GM12874 (cell line): ENCODE measurements around the gene PRICKLE4.

ENCODE experiments used
- TF ChIP-seq, protein P1 (sequence below): IDR thresholded peaks from 2 replicates; pipeline ENCODE4 v1.5.1; 2011; ENCODE audit warnings: low read depth, mild to moderate bottlenecking, control low read depth, low read length, moderate library complexity; ENCODE audit not compliant: insufficient read depth

Gene PRICKLE4

DNA sequence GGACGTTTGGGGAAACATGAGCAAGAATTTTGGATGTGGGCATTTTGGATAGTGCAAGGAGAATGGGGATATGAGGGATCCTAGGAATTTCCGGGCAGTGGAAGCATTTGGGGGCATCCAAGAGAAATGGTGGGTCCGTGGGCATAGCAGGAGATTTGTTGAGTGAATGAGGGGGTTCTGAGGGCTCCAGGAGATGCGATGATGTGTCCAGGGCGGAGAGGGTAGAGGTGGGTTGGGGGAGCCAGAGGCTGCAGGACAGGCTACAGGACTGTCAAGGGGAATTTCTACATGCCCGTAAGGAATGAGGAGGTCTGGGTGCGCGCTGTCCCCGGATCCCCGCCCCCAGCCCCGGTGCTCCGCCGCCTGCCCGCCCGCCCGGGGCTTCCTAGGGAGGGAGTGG lies 1.2 kb upstream of the PRICKLE4 start:
- TF ChIP-seq, protein P1, sequence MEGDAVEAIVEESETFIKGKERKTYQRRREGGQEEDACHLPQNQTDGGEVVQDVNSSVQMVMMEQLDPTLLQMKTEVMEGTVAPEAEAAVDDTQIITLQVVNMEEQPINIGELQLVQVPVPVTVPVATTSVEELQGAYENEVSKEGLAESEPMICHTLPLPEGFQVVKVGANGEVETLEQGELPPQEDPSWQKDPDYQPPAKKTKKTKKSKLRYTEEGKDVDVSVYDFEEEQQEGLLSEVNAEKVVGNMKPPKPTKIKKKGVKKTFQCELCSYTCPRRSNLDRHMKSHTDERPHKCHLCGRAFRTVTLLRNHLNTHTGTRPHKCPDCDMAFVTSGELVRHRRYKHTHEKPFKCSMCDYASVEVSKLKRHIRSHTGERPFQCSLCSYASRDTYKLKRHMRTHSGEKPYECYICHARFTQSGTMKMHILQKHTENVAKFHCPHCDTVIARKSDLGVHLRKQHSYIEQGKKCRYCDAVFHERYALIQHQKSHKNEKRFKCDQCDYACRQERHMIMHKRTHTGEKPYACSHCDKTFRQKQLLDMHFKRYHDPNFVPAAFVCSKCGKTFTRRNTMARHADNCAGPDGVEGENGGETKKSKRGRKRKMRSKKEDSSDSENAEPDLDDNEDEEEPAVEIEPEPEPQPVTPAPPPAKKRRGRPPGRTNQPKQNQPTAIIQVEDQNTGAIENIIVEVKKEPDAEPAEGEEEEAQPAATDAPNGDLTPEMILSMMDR = no peak

GRCh38 chr6:41779788-41780550 lies 613 bp upstream of the PRICKLE4 start, which contains the start of gene FRS3:
TSS of gene FRS3 (minus strand) at chr6:41779900. CDS start at chr6:41776987, 2,913 bp downstream.
- TF ChIP-seq, protein P1 = peak; percentile 97

DNA sequence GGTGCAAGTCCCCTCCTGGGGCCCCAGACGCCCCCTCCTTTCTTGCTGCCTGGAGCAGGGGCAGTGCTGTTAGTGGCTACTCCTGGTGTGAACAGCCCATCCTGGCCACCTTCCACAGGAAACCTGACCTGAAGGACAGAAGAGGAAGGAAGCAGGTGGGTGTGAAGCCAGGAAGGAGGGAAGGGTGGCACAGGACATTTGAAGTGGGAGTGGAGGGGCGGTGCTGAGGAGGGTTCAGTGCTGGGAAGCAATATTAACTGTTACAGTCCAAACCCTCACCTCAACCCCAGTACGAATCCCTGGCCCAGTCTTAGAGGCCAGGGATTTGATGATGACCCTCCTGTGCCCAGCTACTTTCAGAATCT lies 766 bp downstream of the PRICKLE4 start:
- TF ChIP-seq, protein P1 = no peak

- TF ChIP-seq, protein P1 = no peak
Measured at GRCh38 chr6:41783106-41783780, 2.7 kb downstream of the PRICKLE4 start.

DNA sequence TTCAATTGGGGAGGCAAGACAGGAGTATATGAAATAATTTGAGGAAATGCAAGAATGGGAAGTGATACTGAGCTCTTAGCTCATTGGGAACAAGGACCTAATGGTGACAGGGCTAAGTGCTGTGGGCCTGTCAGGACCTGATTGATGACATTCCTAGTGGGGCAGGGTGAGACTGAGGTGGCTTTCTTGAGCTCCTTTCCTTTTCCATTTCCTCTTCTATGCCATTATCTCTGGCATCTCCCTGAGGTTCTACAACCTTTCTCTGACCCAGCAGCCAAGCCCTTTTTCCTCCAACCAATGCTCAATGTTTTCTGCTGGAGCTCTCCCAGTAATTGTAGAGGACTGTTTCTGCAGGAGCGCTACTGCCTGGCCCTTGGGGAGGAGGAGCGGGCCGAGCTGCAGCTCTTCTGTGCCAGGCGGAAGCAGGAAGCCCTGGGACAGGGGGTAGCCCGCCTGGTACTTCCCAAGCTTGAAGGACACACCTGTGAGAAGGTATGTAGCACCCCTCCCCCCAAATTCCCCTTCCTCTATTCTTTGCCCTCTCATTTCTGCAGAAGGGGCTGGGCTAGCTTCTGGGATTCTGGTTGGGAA lies 4.1 kb downstream of the PRICKLE4 start:
- TF ChIP-seq, protein P1 = no peak

DNA sequence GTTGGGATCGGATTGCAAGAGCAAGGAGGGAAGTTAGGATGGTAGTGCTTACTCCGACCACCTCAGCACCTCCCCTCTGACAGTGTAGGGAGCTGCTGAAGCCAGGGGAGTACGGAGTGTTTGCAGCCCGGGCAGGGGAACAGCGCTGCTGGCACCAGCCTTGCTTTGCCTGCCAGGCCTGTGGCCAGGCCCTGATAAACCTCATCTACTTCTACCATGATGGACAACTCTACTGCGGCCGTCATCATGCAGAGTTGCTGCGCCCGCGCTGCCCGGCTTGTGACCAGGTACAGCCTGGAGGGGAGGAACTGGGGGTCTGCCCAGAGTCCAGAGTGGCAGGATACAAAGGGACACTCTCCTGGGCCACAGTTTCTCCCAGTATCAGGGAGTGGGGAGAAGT lies 4.7 kb downstream of the PRICKLE4 start:
- TF ChIP-seq, protein P1 = no peak

GRCh38 chr6:41785689-41786450 lies 5.3 kb downstream of the PRICKLE4 start:
- TF ChIP-seq, protein P1 = no peak
